GM13976 (cell line): ENCODE data around the gene WSCD2.

Source experiments
- DNase-seq: peaks from one replicate; pipeline ENCODE4 v3.0.0; 2012; ENCODE audit warnings: low spot score
- CTCF ChIP-seq: IDR thresholded peaks from 2 replicates; pipeline ENCODE4 v1.5.1; 2012; ENCODE audit warnings: borderline replicate concordance, mild to moderate bottlenecking; ENCODE audit not compliant: insufficient read depth; ENCODE audit errors: extremely low read depth, missing control alignments, control extremely low read depth
- in situ Hi-C: fragments of 300-500 bp; cut with MboI; formaldehyde crosslinking; loops from one replicate; pipeline ENCODE4 v1.12.0; 2022; ENCODE audit warnings: low sequenced_read_pairs, mixed read lengths, inconsistent platforms; ENCODE audit not compliant: unreplicated experiment

The WSCD2 gene

GRCh38 chr12:108234158-108234557, 105.1 kb downstream of the WSCD2 start:
- DNase-seq: no peak
- in situ Hi-C loops: no loop called here
- TF ChIP-seq CTCF: peak; percentile 38

- in situ Hi-C loops: no loop called here
- no peak for DNase-seq
- TF ChIP-seq CTCF: no peak
Observed at GRCh38 chr12:108235197-108235984, 106.3 kb downstream of the WSCD2 start.

- DNase-seq: no peak
- in situ Hi-C loops: no loop called here
- TF ChIP-seq CTCF: no peak
Observed at GRCh38 chr12:108235985-108236263, 106.8 kb downstream of the WSCD2 start.

GRCh38 chr12:108236366-108236765, 107.3 kb downstream of the WSCD2 start:
- DNase-seq: no peak
- no peak for TF ChIP-seq CTCF
- in situ Hi-C loops: no loop called here

GRCh38 chr12:108237272-108237671, 108.2 kb downstream of the WSCD2 start:
- TF ChIP-seq CTCF: no peak
- DNase-seq: no peak
- in situ Hi-C loops: no loop called here

- DNase-seq: no peak
- no peak for TF ChIP-seq CTCF
- in situ Hi-C loops: no loop called here
Observed at GRCh38 chr12:108238474-108238873, 109.4 kb downstream of the WSCD2 start.
